KOPT-K1 (cell line): ENCODE data around the gene TPD52L2.
"Not testable (repeated sequence)": the region's sequence is repeated elsewhere in the genome, so short reads cannot be mapped to it uniquely, and the experiment has no call there.

ENCODE experiments used
- H3K27ac ChIP-seq: fragments of 200-600 bp; sonication (generic); 2 replicates; pipeline ENCODE4 v1.5.1; 2016; ENCODE audit warnings: antibody characterized with exemption, mild to moderate bottlenecking, low read depth, low read length; ENCODE audit not compliant: poor library complexity, severe bottlenecking
- H3K36me3 ChIP-seq: fragments of 200-600 bp; sonication (generic); 2 replicates; pipeline ENCODE4 v1.5.1; 2017; ENCODE audit warnings: antibody characterized with exemption, mild to moderate bottlenecking, low read length, moderate library complexity; ENCODE audit not compliant: insufficient read depth
- H3K9me3 ChIP-seq: fragments of 200-600 bp; sonication (generic); 2 replicates; pipeline ENCODE4 v1.5.1; 2017; ENCODE audit warnings: antibody characterized with exemption, low read length, mild to moderate bottlenecking; ENCODE audit not compliant: insufficient read depth, poor library complexity, severe bottlenecking

TPD52L2 gene

DNA sequence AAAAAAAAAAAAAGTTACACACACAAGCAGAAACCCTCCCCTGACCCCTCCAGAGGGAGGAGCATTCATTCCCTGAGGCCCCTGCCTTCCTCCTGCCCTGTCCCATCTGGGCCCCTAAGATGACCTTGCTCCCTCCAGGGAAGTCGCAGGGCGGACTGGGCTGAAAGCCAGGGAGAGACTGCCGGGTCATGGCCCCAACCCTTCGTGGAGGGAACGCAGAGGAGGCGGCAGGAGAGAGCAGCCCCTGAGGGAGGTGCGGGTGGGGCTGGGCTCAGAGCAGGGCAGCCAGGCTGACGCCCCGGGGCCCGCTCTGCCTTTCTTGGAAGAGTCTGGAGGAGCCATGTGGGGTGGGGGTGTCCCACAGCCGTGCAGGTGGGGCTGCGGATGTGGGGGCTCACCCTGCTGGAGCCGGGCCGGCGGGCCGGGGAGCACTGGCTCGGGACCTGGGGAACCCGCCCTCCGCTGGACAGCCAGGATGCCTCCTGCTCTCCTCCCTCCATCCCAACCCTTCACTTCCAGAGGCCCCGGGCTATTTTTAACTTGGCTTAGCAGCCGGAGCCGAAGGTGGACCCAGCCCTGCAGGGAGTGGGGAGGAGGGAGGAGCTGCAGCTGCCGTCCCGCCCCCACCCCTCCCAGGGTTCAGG, 18.8 kb upstream of the TPD52L2 start:
- no peak overlapping the region for H3K27ac ChIP-seq

DNA sequence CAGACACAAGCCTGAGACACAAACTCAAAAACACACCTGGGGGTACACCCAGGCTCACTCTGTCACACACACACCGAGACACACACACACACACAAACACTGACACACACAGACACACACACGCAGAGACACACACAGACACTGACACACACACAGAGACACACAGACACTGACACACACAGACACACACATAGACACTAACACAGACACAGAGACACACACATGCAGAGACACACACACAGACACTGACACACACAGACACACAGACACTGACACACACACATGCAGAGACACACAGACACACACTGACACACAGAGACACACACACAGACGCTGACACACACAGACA, 18.2 kb upstream of the TPD52L2 start:
- no peak overlapping the region for H3K27ac ChIP-seq
- H3K36me3 ChIP-seq, result no peaks in the 10 kb centered on the region
- H3K9me3 ChIP-seq, result no peaks in the 10 kb centered on the region

More for the DNA sequence above, 18.8 kb upstream of the TPD52L2 start:
- Histone ChIP-seq H3K36me3 (no peaks in the 10 kb centered on the region), H3K9me3 (no peaks in the 10 kb centered on the region)

DNA sequence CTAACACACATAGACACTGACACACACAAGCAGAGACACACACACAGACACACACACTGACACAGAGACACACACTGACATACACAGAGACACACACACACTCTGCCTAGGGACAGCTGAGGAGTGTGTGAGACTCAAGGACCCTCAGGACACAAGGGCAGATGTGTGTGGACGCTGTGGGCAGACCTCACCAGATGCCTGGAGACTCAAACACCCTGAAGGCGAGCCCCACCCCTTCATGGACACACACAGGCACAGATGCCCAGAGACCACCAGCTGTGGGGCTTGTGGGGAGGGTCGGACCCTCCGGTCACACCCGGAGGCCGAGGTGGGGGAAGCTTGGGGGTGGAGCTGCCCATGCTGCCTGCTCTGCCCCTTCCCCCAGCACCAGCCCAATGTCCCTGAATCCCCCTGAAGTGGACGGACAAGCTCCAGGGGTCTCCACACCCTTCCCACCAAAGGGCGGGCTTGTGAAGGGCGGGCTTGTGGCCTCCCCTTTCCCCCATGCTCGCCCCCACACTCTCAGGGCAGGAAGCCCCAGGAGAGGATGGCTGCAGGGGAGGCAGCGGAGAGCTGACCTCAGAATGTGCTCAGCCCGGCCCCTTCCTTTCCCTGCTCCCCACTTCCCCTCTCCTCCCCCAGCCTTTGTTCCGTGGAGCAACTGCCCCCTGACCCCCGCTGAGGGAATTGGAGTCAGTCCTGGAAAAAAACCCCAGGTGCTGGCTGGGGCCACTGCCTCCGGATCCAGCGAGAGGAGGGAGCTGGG, 17.6 kb upstream of the TPD52L2 start:
- no peaks in the 10 kb centered on the region for H3K36me3 ChIP-seq
- no peak overlapping the region for H3K27ac ChIP-seq
- no peaks in the 10 kb centered on the region for H3K9me3 ChIP-seq

DNA sequence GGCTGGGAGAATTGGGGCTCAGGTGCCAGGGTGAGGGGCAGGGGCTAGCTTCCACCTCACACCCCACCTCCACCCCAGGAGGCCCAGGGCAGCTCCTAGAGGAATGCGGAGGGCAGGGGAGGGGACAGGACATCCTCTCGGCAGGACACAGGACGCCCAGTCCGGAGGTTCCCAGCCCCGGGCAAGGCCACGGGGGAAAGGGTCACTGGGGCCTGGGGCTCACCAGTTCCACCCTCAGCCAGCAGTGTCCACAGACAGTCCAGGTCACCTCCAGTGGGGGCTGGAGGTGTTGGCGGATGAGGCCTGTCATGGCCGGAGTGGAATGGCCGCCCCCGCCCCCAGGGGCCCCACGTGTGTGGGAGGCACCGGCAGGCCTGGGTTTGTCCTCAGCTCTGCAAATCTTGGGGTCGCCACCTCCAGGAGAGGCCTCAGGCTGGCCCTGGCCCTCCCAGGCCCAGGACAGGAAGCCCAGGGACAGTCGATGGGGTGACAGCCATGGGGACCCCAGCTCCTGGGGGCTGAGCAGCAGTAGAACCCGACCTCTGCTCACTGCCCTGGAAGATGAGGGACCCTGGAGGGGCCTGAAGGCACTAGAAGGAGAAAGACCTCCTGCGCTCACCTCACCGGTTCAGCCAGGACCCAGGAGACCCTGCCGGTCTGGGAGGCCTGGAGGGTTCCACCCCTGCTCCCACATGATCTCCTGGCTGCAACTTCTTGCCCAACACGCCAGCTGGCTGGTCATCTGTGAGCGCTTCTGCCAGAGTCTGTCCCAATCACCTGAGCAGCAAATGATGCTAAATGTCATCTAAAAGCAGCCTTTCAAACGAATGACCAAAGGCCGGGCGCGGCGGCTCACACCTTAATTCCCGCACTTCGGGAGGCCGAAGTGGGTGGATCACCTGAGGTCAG, 16.8 kb upstream of the TPD52L2 start:
- Histone ChIP-seq H3K36me3 (no peaks in the 10 kb centered on the region), H3K9me3 (no peaks in the 10 kb centered on the region), H3K27ac (no peak overlapping the region)

DNA sequence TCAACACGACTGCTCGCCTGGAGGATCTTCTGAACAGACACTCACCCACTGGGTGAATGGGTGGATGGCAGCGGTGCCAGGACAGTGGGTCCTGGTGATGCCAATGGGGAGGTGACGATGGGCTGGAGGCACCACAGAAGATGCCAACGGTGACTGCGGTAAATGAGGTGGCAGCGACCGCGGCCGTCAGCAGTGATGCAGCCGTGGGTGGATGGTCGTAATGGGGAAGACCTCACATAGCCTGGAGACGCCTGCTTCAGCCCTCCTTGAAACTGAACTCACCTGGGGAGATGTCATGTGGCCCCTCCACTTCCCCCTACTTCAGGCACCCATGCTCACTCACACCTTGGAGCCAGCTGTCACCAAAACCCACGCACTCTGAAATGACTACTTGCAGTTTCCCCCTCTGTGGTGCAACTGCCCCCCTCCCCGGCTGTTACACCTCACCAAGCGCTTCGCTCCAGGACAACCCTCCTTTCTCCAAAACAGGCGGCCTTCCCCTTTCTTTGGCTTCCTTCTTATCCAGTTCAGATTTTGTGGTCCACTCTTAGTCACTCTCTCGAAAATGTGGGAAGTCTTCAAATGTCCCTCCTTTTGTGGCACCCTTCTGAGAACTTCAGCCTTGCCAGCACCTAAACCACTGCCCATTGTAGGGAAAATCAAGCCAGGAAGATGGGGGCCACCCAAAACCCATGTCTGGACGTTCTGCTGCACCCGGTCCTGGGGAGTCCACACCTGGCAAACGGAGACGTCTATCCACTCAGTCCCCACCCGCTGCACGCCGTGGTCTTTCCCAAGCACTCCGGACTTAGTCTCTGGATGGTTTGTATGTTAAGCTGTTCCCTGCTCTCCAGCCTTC, 14.2 kb upstream of the TPD52L2 start:
- H3K9me3 ChIP-seq, result no peaks in the 10 kb centered on the region
- H3K27ac ChIP-seq, result no peak overlapping the region
- no peaks in the 10 kb centered on the region for H3K36me3 ChIP-seq

DNA sequence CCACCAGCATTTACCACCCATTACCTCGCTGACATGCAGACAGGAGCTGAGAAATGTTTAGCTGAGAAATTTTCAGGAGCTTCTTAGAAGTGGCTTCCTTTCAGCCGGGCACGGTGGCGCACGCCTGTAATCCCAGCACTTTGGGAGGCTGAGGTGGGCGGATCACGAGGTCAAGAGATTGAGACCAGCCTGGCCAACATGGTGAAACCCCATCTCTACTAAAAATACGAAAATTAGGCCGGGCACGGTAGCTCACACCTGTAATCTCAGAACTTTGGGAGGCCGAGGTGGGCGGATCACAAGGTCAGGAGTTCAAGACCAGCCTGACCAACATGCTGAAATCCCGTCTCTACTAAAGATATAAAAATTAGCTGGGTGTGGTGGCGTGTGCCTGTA, 13.5 kb upstream of the TPD52L2 start:
- not testable (repeated sequence) for H3K9me3 ChIP-seq, H3K27ac ChIP-seq, H3K36me3 ChIP-seq

DNA sequence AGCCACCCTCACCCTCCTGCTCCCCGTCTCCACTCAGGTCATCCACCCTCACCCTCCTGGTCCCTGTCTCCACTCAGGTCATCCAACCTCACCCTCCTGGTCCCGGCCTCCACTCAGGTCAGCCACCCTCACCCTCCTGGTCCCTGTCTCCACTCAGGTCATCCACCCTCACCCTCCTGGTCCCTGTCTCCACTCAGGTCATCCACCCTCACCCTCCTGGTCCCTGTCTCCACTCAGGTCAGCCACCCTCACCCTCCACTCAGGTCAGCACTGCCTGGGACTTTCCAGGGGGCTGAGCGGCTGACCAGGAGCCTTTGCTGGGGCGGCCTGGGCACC, 11.4 kb upstream of the TPD52L2 start:
- H3K36me3 ChIP-seq, H3K27ac ChIP-seq, H3K9me3 ChIP-seq: not testable (repeated sequence)

DNA sequence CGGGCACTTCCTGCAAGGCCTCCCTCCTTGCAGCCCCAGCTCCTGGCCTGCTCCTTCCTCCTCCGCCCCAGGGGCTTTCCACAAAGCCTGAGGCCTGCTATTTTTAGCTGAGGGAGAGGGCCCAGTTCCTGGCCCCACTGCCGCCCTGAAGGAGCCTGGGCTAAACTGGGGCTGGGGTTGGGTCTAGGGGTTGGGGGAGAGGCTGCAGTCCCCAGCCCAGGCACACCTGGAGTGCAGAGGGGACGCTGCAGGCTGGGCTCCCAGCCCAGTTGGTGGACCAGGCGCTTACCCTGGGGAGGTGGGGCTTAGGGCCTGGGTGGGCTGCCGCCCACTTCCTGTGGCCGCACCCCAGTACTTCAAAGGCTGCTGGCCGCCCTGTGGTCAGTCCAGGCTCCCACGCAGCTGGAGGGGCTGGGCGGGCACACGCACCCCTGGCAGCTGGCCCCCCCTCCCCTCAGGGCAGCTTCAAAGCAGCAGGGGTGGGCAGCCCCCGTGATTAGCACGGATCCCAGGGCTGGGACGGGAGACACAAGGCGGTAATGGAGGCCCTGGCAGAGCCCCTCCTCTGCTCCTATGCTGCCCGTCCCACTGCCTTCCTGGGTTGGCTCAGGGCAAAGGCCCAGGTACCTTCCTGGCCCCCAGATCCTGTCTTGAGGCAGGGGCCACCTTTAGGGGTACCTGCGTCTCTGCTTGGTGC, 10.9 kb upstream of the TPD52L2 start:
- Histone ChIP-seq H3K9me3 (no peaks in the 10 kb centered on the region), H3K27ac (no peak overlapping the region), H3K36me3 (no peaks in the 10 kb centered on the region)

DNA sequence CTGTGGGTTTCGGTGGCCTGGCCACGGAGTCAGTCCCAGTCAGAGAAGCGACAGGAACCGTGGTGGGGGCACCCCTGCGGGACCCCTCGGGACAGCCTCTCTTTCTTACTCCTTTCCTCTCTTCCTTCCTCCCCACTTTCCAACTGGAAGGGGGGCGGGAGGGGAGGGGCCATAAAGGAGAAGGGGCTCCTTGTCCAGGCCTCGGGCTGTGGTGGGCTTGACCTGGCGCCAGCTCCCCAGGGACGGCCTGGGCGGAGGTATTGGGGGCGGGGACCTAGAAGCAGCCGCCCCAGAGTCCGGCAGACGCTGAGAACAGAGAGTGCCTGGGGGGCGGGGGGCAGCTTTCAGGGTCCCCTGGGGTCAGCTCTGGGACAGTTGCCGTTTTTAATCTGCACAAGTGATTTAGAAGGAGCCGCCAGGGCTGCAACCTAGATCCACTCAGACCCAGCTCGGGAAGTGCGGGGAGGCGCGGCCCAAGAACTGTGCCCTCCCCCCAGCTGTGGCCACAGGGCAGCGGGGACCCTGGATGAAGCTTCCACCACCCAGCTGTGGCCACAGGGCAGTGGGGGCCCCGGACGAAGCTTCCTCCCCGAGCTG, 10.2 kb upstream of the TPD52L2 start:
- H3K36me3 ChIP-seq, result no peaks in the 10 kb centered on the region
- no peaks in the 10 kb centered on the region for H3K9me3 ChIP-seq
- no peak overlapping the region for H3K27ac ChIP-seq

DNA sequence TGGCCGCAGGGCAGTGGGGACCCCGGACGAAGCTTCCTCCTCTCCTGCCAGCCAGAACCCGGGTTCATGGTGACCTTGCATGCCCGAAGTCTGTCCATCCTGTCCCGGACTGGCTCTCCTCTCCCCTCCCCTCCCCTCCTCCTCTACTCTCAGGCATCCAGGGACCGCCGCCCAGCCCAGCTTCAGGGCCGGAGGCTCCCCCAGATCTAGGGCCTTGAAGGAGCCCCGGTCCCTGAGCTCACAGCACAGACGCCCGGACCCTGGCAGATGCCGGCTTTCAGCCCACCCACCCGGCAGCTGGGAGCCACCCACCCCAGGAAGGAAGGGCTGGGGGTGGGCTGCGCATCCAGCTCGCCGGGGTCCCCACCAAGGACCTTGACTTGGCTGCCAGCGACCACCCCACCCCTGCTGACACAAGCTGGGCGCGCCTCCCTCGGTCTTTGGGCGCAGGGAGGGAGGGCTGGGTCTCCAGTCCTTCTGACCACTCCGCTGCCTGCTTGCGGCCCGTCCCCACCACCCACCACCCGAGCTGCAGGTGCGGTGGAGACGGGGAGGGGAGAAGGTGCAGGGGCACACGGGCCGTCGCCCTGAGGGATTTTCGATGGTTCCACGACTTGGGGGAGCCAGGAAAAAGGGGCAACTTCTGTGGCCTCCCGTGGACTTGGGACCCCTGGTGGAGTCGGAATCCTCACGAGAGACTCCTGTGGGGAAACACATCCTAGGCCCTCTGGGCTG, 9.5 kb upstream of the TPD52L2 start:
- no peak overlapping the region for H3K27ac ChIP-seq

DNA sequence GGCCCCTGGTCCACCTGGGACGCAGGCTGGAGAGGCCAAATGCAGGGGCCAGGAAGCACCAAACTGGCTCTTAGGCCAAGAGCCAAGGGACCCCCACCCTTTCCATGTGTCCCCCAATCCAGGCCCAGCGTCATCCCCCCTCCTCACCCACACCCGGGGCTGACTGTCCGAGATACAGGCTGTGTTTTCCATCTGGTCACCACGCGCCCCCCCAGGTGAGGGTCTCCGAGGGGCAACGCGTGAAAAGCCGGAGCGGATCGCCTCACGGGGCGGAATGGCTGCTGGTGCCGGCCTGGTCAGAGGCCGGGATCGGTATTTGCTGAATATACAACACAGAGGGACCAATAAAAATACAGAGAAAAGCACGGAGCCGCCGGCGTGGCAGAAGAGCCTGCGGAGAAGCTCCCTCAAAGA, 9.0 kb upstream of the TPD52L2 start:
- no peak overlapping the region for H3K27ac ChIP-seq
- no peaks in the 10 kb centered on the region for H3K9me3 ChIP-seq
- 0 out of 2 replicates have a peak, but pooled peaks cover 3% of the 10 kb centered on the region for H3K36me3 ChIP-seq

More for the DNA sequence above, 9.5 kb upstream of the TPD52L2 start:
- no peaks in the 10 kb centered on the region for H3K9me3 ChIP-seq
- H3K36me3 ChIP-seq, result no peaks in the 10 kb centered on the region

DNA sequence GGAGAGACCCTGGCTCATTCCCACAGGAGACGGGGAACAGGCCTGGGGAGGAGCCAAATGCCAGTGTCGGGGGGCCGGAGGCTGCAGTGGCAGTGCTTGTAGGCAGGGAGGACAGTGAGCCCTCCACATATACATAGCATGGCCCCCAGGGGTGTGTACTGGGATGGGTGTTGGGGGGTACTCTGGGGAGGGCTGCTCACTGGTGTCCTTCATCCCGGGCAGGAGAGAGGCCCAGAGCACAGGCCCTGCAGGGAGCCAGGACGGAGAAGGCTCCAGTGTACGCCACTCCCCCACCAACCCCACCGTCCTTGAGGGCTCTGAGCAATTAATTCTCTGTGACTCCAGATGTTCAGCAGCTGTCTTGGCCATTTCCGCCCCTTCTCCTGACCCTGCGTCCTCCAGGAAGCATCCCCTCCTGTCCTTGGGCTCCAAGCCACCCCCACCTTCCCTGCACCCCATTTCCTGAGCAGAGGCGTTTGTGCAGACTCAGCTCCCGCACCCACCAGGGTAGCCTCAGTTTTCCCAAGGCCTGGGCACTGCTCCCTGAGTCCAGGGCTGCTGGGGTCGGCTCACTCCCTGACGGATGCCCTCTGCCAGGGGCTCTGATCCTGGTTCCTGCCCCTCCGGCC, 7.2 kb upstream of the TPD52L2 start:
- Histone ChIP-seq H3K36me3 (peaks cover 12% of the 10 kb centered on the region; the same call in 1 of the 2 replicates), H3K27ac (no peak overlapping the region), H3K9me3 (no peaks in the 10 kb centered on the region)
